GM20431 (cell line): ENCODE measurements around the gene ATP1A3.

Experiments
- in situ Hi-C: fragments of 300-500 bp; cut with MseI, MboI; formaldehyde crosslinking; loops from one replicate; pipeline ENCODE4 v1.15.0; 2020; ENCODE audit warnings: low sequenced_read_pairs; ENCODE audit not compliant: unreplicated experiment

Gene ATP1A3

GRCh38 chr19:41930926-41931592 is 63.0 kb downstream of the ATP1A3 start:
- in situ Hi-C loops, result no loop called here

GRCh38 chr19:41930322-41930722 is 63.7 kb downstream of the ATP1A3 start:
- in situ Hi-C loops, result no loop called here

GRCh38 chr19:41929536-41930071 is 64.4 kb downstream of the ATP1A3 start:
- in situ Hi-C loops, result no loop called here

- in situ Hi-C loops, result no loop called here
Measured at GRCh38 chr19:41928754-41929535, 65.1 kb downstream of the ATP1A3 start.

GRCh38 chr19:41928221-41928683 is 65.8 kb downstream of the ATP1A3 start, which contains the start of gene ERFL:
TSS of gene ERFL (minus strand) at chr19:41928449. CDS start at chr19:41912919, 15,530 bp downstream.
- in situ Hi-C loops, result no loop called here

- in situ Hi-C loops, result no loop called here
Measured at GRCh38 chr19:41927497-41928192, 66.4 kb downstream of the ATP1A3 start.

GRCh38 chr19:41926763-41927496 is 67.1 kb downstream of the ATP1A3 start:
- in situ Hi-C loops, result no loop called here

GRCh38 chr19:41926028-41926762 is 67.8 kb downstream of the ATP1A3 start:
- in situ Hi-C loops, result no loop called here

GRCh38 chr19:41925208-41926003 is 68.6 kb downstream of the ATP1A3 start:
- in situ Hi-C loops, result no loop called here

- in situ Hi-C loops, result no loop called here
Measured at GRCh38 chr19:41924151-41925145, 69.6 kb downstream of the ATP1A3 start.

GRCh38 chr19:41923045-41923788 is 70.8 kb downstream of the ATP1A3 start:
- in situ Hi-C loops, result no loop called here

GRCh38 chr19:41922585-41922984 is 71.4 kb downstream of the ATP1A3 start:
- in situ Hi-C loops, result no loop called here

- in situ Hi-C loops, result no loop called here
Measured at GRCh38 chr19:41921577-41922576, 72.2 kb downstream of the ATP1A3 start.

- in situ Hi-C loops, result no loop called here
Measured at GRCh38 chr19:41920882-41921576, 73.0 kb downstream of the ATP1A3 start.
